Neuron (in vitro differentiated cells): ENCODE results near the gene WDR26.
"Not testable (repeated sequence)": the region's sequence is repeated elsewhere in the genome, so short reads cannot be mapped to it uniquely, and the experiment has no call there.

Source experiments
- H2AFZ ChIP-seq: one replicate; pipeline ENCODE4 v1.6.1; 2013; ENCODE audit warnings: low read depth, mild to moderate bottlenecking, inconsistent platforms, low read length, moderate library complexity
- H3K27me3 ChIP-seq: one replicate; pipeline ENCODE4 v1.6.1; 2013; ENCODE audit warnings: low read length; ENCODE audit not compliant: insufficient read depth
- H3K36me3 ChIP-seq: one replicate; pipeline ENCODE4 v1.6.1; 2013; ENCODE audit warnings: low read length; ENCODE audit not compliant: insufficient read depth
- H3K4me1 ChIP-seq: one replicate; pipeline ENCODE4 v1.6.1; 2013; ENCODE audit warnings: low read length; ENCODE audit not compliant: insufficient read depth
- H3K4me3 ChIP-seq: 2 replicates; pipeline ENCODE4 v1.5.1; 2013; ENCODE audit warnings: mild to moderate bottlenecking, low read length, moderate library complexity
- H3K9me3 ChIP-seq: one replicate; pipeline ENCODE4 v1.6.1; 2013; ENCODE audit warnings: low read length

Gene WDR26

GRCh38 chr1:224434691-224435317 lies at the start of gene WDR26:
Gene WDR26 (minus strand): TSS chr1:224434797.
- Histone ChIP-seq H3K4me1 (peaks cover 43% of the 10 kb centered on the region), H3K4me3 (peak within 1 kb of the TSS; percentile 71), H3K36me3 (peaks cover 13% of the 10 kb centered on the region), H2AFZ (peak within 1 kb of the TSS; percentile 95), H3K27me3 (no peaks in the 10 kb centered on the region), H3K9me3 (no peaks in the 10 kb centered on the region)

- not testable (repeated sequence) for H3K27me3 ChIP-seq, H3K9me3 ChIP-seq
These were observed 48.6 kb upstream of the WDR26 start for GRCh38 chr1:224483206-224483605.

GRCh38 chr1:224482619-224483018 lies 48.0 kb upstream of the WDR26 start:
- H3K4me3 ChIP-seq = no peak overlapping the region
- no peak overlapping the region for H2AFZ ChIP-seq
- H3K27me3 ChIP-seq = no peaks in the 10 kb centered on the region
- H3K36me3 ChIP-seq = no peaks in the 10 kb centered on the region
- peaks cover 2% of the 10 kb centered on the region for H3K9me3 ChIP-seq
- no peaks in the 10 kb centered on the region for H3K4me1 ChIP-seq

More at GRCh38 chr1:224483206-224483605, 48.6 kb upstream of the WDR26 start:
- H3K36me3 ChIP-seq, H3K4me1 ChIP-seq, H2AFZ ChIP-seq, H3K4me3 ChIP-seq: not testable (repeated sequence)

GRCh38 chr1:224481601-224482000 lies 47.0 kb upstream of the WDR26 start:
- Histone ChIP-seq H3K27me3 (no peaks in the 10 kb centered on the region), H2AFZ (no peak overlapping the region), H3K4me1 (no peaks in the 10 kb centered on the region), H3K36me3 (no peaks in the 10 kb centered on the region), H3K9me3 (peaks cover 2% of the 10 kb centered on the region), H3K4me3 (no peak overlapping the region)

GRCh38 chr1:224480888-224481459 lies 46.4 kb upstream of the WDR26 start:
- H3K4me3 ChIP-seq, H3K4me1 ChIP-seq, H3K36me3 ChIP-seq, H2AFZ ChIP-seq, H3K9me3 ChIP-seq, H3K27me3 ChIP-seq: not testable (repeated sequence)

GRCh38 chr1:224480200-224480599 lies 45.6 kb upstream of the WDR26 start:
- not testable (repeated sequence) for H2AFZ ChIP-seq, H3K9me3 ChIP-seq, H3K4me3 ChIP-seq, H3K27me3 ChIP-seq, H3K36me3 ChIP-seq, H3K4me1 ChIP-seq

- Histone ChIP-seq H3K36me3 (no peaks in the 10 kb centered on the region), H3K9me3 (no peaks in the 10 kb centered on the region), H3K27me3 (no peaks in the 10 kb centered on the region), H3K4me1 (no peaks in the 10 kb centered on the region), H2AFZ (no peak overlapping the region), H3K4me3 (no peak overlapping the region)
These were observed 38.2 kb upstream of the WDR26 start for GRCh38 chr1:224472806-224473205.

GRCh38 chr1:224466154-224466553 lies 31.6 kb upstream of the WDR26 start:
- Histone ChIP-seq H3K27me3 (no peaks in the 10 kb centered on the region), H3K4me1 (no peaks in the 10 kb centered on the region), H2AFZ (no peak overlapping the region)

GRCh38 chr1:224459966-224460365 lies 25.4 kb upstream of the WDR26 start:
- Histone ChIP-seq H2AFZ (no peak overlapping the region), H3K9me3 (no peaks in the 10 kb centered on the region), H3K4me3 (no peak overlapping the region), H3K27me3 (no peaks in the 10 kb centered on the region), H3K36me3 (no peaks in the 10 kb centered on the region), H3K4me1 (peaks cover 26% of the 10 kb centered on the region)

More at GRCh38 chr1:224466154-224466553, 31.6 kb upstream of the WDR26 start:
- no peak overlapping the region for H3K4me3 ChIP-seq
- H3K9me3 ChIP-seq = no peaks in the 10 kb centered on the region
- no peaks in the 10 kb centered on the region for H3K36me3 ChIP-seq

- H3K4me1 ChIP-seq = peaks cover 26% of the 10 kb centered on the region
- H3K27me3 ChIP-seq = no peaks in the 10 kb centered on the region
- H3K36me3 ChIP-seq = no peaks in the 10 kb centered on the region
- no peaks in the 10 kb centered on the region for H3K9me3 ChIP-seq
- no peak overlapping the region for H3K4me3 ChIP-seq
- H2AFZ ChIP-seq = no peak overlapping the region
These were observed 24.4 kb upstream of the WDR26 start for GRCh38 chr1:224458996-224459395.

- no peaks in the 10 kb centered on the region for H3K9me3 ChIP-seq
- no peaks in the 10 kb centered on the region for H3K36me3 ChIP-seq
- no peak overlapping the region for H3K4me3 ChIP-seq
- H3K27me3 ChIP-seq = no peaks in the 10 kb centered on the region
- no peak overlapping the region for H2AFZ ChIP-seq
- peaks cover 26% of the 10 kb centered on the region for H3K4me1 ChIP-seq
These were observed 23.7 kb upstream of the WDR26 start for GRCh38 chr1:224458296-224458695.

GRCh38 chr1:224457782-224458144 lies 23.2 kb upstream of the WDR26 start:
- peaks cover 26% of the 10 kb centered on the region for H3K4me1 ChIP-seq
- H3K9me3 ChIP-seq = no peaks in the 10 kb centered on the region
- H3K27me3 ChIP-seq = no peaks in the 10 kb centered on the region
- H3K4me3 ChIP-seq = no peak overlapping the region
- no peaks in the 10 kb centered on the region for H3K36me3 ChIP-seq
- H2AFZ ChIP-seq = no peak overlapping the region

GRCh38 chr1:224456637-224456953 lies 22.0 kb upstream of the WDR26 start:
- no peak overlapping the region for H2AFZ ChIP-seq
- no peaks in the 10 kb centered on the region for H3K27me3 ChIP-seq
- no peaks in the 10 kb centered on the region for H3K9me3 ChIP-seq
- H3K4me3 ChIP-seq = no peak overlapping the region
- H3K36me3 ChIP-seq = no peaks in the 10 kb centered on the region
- peaks cover 26% of the 10 kb centered on the region for H3K4me1 ChIP-seq

- H3K36me3 ChIP-seq = no peaks in the 10 kb centered on the region
- H3K4me1 ChIP-seq = peaks cover 26% of the 10 kb centered on the region
- H2AFZ ChIP-seq = no peak overlapping the region
- H3K27me3 ChIP-seq = no peaks in the 10 kb centered on the region
- no peak overlapping the region for H3K4me3 ChIP-seq
- no peaks in the 10 kb centered on the region for H3K9me3 ChIP-seq
These were observed 19.9 kb upstream of the WDR26 start for GRCh38 chr1:224454402-224455055.
